A172 (cell line): ENCODE results near the gene SCTR. TPM values are rescaled to one million over a fixed set of nuclear protein-coding genes. Genes with fewer than 3 reads are reported as not detected.
A peak's percentile ranks its signal among the peaks of the same experiment; 100 is the strongest.

ENCODE experiments used
- DNase-seq: peaks from one replicate; pipeline ENCODE4 v3.0.0-alpha.2; 2015; ENCODE audit warnings: low spot score
- total RNA-seq: library from RNA; depleted of rRNA; stranded (reverse); fragments of >200 nt; shearing (Covaris generic); gene quantifications from 2 replicates; pipeline ENCODE4 v1.2.3, GENCODE V29; 2014

SCTR gene
- total RNA-seq, 1 experiment from 2014 or later, result not detected

- DNase-seq, result peak; percentile 66
Measured at GRCh38 chr2:119431155-119431975, 92.9 kb downstream of the SCTR start, which contains the start of gene TMEM37. Gene TMEM37 (plus strand): TSS chr2:119431854. CDS start chr2:119431904, 50 bp downstream.

DNA sequence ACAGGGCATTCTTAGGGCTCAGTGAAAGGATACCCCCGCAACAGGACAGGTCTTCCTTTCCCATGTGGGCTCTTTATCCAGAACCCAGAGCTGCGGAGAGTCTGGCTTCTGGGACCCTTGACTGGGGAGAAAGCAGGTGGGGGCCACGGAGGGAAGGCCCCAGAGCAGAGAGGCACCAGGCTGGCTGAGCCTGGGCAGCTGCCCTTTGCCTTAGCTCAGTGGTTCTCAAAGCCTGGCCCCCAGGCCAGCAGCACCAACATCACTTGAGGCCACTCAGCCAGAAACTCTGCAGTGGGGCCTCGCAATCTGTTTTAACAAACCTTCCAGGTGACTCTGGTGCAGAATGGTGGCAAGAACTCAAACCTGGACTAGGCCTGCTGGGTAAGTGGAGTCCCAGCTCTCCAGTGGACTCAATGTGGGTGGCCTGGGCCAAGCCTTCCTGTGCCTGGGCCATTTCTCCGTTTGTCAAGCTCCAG is 94.2 kb downstream of the SCTR start:
- no peak for DNase-seq

GRCh38 chr2:119429225-119429981 is 94.9 kb downstream of the SCTR start:
- DNase-seq, result peak; percentile 13

DNA sequence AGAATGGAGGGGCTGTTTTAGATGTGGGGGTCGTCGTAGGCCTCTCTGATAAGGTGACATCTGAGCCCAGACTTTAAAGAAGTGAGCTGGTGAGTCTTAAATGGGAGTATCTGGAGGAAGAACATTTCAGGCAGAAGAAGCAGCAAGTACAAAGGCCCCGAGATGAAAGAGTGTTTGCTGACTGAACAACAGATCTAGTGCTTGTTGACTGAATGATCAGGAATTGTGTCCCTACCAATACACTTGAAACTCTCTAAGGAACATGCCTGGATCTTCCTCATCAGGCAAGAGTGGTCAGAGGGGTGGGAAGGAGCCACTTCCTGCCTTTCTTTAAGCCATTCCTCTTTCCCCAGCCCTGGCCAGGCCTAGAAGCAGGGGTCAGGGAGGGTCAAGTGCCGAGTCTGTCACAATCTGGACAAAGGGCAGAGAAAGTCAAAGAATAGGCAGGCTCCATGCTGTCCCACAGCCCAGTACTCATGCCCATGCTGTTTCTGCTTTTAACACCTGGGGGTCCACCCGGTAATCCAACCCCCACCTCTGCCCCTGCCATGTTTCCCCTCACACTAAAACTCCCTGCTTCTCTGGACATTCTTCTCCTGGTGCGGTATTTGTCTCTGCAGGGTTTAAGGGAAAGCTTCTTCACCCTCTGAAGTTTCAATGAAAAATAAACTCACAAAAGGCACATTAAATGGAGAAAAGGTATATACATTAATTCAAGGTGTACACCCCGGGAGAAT is 95.6 kb downstream of the SCTR start:
- DNase-seq, result no peak

GRCh38 chr2:119427756-119428155 is 96.5 kb downstream of the SCTR start:
- DNase-seq, result no peak

DNA sequence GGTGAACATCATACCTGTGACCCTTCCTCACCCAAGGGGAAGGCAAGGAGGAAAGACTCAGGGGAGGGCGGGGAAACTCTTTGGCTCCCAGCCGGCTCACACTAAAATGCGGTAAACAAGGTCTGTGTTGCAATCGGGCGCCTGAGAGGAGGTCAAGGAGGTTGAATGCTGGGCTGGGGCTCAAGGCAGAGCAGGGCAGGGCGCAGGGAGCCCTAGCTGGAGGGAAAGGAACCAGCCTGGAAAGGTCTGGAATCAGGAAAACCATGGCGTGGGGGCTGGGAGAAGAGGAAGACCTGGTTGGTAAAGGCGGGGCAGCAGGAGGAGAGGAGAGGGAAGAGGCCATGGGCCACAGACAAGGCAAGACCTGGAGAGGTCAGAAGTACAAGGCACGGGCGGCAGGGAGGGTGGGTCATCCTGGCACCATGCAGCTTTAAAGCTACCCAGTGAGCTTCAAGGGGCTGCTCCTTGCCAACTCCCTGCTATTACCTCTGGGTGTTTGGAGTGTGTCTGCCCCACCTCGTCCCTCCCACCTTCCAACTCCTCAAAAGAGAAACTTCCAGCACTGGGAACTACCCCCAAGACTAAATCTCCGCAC is 97.4 kb downstream of the SCTR start:
- no peak for DNase-seq

DNA sequence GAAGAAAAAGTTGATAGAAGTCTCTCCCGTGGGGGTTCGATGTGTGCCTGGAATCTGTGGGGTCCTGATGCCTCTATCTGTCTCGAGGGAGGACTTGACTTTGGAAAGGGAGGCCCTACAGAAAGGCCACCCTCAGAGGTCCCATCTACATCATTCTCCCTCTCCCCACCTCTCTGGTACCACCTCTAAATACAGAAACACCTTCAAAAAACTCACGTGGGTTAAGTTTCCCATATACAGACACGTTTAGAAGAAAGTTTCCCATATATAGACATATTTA is 97.9 kb downstream of the SCTR start:
- no peak for DNase-seq

DNA sequence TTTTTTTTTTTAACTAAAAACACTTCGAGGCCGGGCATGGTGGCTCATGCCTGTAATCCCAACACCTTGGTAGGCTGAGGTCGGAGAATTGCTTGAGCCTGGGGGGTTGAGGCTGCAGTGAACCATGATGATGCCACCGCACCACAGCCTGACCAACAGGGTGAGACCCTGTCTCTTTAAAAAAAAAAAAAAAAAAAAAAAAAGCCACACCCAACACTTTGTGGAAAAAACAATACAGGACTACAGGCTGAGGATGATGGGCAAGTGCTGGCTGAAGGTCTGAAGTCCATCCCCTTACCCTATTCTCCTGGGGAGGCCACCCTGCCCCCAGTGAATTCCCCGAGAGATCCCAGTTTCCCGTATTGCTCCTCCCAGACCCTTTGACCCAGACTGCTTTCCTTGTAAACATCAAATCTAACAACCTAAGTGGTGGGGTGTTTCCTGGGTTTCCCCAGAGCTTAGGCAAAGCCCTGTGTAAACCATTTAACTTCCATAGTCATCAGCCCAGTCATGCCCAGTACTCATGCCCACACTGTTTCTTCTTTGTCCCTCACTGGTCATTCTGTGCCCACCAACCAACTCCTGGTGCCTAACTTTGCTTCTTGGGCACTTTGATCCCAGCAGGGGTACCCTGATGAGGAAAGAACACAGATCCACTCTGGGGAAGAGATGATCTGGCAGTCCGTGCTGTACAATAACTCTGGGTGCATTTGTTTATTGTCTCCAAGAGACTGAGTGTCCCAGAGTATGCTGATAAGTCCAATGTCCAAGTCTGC is 98.5 kb downstream of the SCTR start:
- no peak for DNase-seq

GRCh38 chr2:119425119-119425405 is 99.2 kb downstream of the SCTR start:
- no peak for DNase-seq

GRCh38 chr2:119424284-119425118 is 99.8 kb downstream of the SCTR start:
- no peak for DNase-seq

GRCh38 chr2:119423811-119424210 is 100.5 kb downstream of the SCTR start:
- no peak for DNase-seq

DNA sequence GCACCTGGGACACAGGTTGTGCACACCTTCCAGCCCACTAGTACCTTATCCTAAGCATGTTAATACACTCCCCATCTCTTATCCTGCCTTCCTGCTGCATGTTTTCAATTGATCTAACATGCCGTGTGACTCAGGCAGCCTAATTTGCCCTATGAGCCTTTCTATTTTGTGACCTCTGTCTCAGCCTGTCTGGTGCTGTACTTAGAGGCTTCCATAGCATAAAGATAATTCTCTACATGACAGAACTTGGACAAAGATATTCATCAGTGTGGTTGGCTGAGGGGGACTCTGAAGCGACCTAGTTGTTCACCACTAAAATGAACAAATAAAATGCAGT is 101.2 kb downstream of the SCTR start:
- DNase-seq, result no peak

DNA sequence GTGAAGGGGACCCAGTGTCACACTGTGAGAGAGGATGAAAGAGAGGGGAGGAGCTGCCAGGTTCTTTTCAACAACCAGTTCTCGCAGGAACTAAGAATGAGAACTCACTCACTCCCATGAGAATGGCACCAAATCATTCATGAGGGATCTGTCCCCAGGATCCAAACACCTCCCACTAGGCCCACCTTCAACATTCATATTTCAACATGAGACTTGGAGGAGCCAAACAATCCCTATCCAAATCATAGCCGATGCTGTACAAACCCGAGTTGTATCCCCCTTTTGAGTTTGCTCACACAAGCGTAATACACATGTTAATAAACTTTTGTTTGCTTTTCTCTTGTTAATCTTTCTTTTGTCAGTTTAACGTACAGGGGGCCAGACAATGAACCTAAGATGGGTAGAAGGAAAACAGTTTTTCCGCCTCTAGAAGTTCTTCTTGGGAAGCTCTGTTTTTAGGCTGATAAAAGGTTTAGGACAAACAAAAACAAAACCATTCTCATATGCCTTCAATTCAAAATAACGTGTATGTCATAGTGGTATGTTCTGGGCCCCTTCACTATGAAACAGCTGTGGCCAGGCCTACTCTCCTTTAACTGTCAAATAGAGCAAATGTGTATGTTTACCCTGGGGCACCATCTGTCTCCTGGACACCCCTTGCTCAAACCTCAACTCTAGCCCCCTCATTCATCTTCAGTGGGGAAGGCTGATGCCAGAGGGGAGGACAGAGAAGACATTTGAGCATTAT is 101.7 kb downstream of the SCTR start:
- DNase-seq, result no peak

- DNase-seq, result no peak
Measured at GRCh38 chr2:119421741-119422140, 102.5 kb downstream of the SCTR start.

- no peak for DNase-seq
Measured at GRCh38 chr2:119421304-119421703, 103.0 kb downstream of the SCTR start.

GRCh38 chr2:119419803-119420508 is 104.3 kb downstream of the SCTR start:
- DNase-seq, result no peak

GRCh38 chr2:119419065-119419464 is 105.2 kb downstream of the SCTR start:
- DNase-seq, result peak; percentile 33

DNA sequence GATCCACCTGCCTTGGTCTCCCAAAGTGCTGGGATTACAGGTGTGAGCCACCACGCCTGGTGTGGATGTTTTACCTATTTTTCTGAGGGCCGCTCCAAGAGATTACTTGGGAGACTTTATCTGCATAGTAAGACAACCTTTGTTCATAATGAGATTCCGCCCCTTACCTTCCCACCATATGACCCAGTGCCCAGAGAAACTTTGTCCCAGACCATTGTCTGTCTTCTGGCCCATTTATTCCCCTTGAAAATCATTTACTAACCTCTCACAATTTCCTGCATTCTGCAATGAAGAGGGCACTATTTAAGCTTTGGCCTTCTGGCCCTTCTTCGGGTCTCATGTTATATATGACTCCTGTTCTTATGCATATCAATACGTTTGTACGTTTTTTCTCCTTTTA is 106.4 kb downstream of the SCTR start:
- no peak for DNase-seq

GRCh38 chr2:119416299-119416923 is 107.9 kb downstream of the SCTR start:
- DNase-seq, result no peak
